Stimulated activated CD4-positive, alpha-beta T cell treated with anti-CD3 and anti-CD28 coated beads, Interleukin-2, amount 100 ng/mL, for 24 hours (primary cell): ENCODE measurements around the gene VSX1.

ENCODE experiments used
- DNase-seq, 2 donors: peaks; one replicate each; pipeline ENCODE4 v3.0.0-alpha.2; 2020

VSX1 gene

DNA sequence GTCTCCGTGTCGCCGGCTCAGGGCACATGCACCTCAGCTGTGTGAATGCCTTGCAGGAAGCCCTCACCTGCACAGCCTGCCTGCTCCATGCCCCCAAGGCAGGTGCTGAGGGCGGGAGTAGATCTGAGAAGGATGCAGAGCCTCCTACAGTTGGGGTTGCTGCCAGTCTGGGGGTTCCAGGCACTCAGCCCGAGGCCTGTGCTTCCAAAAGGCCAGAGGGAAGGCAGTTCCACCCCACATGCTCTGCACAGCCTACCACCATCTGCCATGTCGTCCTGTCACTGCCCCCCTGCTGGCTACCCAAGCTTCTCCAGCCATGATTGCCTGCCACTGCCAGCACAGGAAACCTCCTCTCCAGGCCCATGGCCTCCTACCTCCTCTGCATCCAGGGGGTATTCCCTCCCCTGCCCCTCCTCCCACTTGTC is 43.3 kb downstream of the VSX1 start:
- DNase-seq, result no peak

DNA sequence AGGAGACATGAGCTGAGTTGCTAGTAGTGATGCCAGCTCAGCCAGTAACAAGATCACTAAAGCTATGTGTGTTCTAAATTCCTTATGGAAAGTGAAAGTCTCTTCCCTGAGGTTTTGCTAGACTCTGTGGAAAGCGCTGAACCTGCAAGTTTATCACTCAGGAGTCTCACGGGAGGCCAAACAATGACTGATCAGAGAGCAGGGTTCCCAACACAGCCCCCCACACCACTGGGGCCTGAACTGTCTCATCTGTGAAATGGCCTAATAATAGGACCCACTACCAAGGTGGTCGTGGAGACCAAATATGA is 43.9 kb downstream of the VSX1 start:
- no peak for DNase-seq

DNA sequence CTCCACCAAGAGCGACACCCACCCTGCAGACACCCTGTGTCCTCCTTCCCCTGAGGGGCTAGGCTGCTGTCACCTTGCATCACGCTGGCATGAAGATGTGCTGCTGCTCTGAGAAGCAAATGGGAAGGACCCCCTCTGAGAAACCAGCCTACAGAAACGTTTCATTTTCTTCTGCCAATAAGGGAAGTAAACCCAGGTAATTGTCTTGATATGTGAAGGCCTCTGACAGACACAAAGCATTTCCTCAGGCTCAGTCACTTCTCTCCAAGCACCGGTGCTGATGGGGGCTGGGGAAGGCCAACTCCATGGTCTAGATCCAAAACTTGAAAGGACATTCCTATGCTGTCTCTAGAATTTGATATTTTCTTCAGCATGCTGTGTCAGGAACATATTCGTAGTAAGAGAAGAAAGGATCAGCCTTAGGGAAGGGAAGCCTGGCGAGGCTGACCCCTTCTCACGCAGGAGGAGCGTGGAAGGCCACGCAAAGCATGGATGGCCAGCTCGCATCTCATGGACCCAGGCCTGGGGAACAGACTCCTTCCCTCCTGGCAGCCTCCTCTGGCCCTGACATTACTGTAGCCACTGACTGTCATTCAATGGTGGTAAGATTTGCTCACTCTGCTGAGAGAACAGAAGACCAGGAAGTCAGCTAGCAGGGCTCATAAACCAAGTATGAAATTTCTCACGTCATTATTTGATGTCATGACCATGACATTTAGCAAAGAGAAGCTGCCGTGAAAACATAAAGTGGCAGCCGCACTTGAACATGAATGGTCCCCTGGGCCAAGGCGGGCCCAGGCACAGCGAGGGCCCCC is 44.4 kb downstream of the VSX1 start:
- DNase-seq, result no peak

DNA sequence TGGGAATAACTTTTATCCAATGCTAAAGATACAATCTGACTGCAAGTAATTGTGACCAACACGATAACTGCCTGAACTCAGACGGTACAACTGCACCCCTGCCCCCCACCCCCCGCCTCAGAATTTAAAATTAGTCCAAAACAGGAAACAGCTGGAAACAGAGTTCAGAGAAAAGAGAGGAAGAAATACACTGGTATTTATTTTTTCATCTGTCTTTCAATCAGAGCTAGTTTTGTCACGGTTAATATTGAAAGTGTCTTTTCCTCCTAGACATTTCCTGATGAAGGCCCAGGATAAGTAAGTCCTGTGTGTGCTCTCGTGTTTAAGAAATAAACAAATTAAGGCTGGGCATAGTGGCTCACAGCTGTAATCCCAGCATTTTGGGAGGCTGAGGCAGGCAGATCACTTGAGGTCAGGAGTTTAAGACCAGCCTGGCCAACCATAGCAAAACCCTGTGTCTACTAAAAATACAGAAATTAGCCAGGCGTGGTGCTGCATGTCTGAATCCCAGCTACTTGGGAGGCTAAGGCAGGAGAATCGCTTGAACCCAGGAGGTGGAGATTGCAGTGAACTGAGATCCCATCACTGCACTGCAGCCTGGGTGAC is 45.5 kb downstream of the VSX1 start:
- no peak for DNase-seq

DNA sequence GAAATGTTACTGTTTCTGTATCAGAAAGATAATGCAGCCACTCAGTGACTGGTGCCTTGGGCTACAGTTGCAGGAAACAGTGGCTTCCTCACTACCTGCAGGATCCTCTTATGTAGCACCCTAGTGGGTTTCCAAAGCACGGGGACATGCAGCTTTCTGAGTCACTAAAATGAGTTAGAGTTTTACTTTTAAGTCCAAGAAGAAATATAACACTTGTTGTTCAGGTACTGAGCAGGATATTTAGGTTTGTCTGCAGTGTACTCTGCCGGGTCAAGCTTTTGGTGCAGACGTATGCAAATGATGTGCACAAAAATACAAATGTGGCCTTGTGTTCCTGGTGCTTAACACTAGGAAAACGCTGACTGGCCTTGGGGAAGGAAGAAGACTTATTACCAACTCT is 46.0 kb downstream of the VSX1 start:
- DNase-seq, result no peak

DNA sequence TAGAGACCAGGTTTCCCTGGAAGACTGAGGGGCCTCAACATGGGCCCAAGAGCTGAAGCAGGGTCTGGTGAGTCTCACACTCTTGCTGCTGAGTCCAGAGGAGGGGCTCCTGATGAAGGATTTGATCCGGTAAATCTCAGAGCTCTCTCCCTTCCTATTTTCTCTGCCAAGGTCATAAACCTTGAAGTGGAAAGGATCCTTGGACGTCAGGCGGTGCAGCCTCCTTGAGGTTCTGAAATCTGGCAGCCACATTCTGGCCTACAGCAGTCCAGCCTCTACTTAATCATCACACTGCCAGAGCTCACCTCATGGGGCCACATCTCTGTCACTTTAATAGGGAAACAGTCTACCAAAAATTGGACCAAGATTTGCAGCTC is 48.0 kb downstream of the VSX1 start:
- no peak for DNase-seq

DNA sequence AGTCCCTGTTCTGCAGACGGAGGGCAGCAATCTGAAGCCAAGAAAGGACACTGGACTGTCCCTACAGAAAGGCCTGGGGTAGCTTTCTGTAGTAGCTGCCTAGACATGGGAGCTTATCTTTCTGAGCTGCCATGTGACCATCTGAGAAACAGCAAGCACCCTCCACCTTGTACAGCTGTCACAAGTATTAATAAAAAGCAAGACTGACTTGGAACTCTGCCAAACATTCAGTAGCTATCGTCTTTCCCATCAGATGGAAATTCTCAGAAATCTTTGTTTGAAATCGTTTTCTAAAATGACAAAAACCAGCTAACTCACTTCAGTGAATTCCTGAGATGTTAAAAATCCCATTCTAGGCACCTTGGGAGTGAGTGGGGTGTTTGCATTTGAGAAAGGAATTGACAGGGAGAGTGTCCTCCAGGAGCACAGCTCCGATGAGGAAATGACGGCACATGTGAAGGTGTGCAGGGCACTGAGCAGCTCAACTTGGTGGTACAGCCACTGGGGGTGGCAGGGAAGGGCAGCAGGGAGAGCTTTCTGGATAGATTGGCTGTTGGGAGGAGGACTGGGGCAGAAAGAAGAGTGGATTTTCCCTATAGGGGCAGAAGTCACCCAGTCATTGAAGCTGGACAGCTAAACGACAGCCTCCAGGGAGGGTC is 48.5 kb downstream of the VSX1 start:
- no peak for DNase-seq

DNA sequence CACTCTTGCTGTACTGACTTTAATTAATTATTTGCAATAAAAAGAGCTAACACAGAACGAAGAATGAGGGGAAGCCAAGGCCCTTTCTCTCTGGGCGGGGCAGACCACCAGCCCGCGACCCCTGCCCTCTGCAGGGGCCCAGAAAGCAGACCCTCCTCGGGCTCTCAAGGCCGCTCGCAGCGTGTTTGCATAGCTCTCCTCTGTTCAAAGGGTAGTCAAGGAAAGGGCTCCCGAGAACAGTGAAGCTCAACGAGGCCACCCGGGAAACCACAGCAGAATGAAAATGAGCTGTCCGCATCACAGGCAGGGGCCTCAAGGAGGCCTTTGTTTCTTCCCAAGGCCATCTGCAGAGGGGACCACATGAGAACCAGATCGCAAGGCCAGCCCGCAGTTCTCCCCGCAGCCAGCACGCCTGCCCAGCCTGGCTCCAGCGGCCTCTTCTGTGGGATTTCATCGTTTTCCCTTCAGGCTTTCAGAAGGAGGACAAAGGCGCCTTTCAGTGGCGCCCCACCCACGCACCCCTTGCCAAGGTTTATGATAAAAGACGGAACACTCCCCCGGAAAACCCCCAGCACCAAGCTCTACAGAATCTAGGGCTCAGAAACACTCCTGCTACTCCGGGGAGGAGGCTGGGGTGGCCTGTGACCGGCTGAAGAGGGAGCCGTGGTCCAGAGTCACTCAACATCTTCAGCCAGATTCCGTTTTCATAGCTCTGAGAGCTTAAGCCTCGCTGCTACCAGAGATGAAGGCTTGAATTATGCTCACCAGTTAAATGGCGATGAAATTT is 49.3 kb downstream of the VSX1 start:
- DNase-seq, result no peak

DNA sequence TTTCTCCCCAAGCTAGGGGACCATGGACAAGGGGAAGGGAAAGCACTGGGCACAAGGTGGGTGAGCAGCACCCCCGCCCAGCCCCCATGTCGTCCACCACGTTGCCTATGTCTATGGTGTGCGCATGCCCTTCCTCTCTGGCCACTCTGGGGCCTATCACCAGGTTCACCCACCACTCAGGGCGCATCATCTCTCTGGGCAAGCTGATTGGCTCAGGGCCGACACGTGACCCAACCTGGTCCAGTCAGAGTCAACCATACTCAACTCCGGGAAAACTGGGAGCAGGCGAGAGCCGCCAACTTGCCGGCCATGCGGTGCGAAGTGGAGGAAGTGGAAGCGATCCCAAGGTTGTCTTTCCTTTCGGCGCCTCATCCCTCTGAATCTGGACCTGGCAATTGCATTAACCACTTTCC is 49.9 kb downstream of the VSX1 start:
- no peak for DNase-seq

DNA sequence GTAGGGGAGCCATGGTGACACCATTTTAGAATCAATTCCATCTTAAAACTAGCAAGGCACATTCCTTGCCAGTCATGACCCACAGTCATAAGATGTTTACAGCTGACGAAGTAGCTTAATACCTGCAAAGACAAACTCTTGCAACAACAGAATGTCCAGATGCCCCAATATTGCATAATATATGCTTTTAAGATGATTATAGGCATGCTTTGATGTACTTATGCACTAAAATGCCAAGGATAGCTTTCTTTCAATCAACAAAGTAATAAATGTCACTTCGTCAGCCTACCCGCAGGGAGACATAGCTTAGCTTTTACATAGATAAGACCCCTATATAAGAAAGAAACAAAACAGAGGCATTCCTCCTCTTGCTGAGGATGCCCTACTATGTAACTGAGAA is 50.7 kb downstream of the VSX1 start:
- DNase-seq, result no peak

DNA sequence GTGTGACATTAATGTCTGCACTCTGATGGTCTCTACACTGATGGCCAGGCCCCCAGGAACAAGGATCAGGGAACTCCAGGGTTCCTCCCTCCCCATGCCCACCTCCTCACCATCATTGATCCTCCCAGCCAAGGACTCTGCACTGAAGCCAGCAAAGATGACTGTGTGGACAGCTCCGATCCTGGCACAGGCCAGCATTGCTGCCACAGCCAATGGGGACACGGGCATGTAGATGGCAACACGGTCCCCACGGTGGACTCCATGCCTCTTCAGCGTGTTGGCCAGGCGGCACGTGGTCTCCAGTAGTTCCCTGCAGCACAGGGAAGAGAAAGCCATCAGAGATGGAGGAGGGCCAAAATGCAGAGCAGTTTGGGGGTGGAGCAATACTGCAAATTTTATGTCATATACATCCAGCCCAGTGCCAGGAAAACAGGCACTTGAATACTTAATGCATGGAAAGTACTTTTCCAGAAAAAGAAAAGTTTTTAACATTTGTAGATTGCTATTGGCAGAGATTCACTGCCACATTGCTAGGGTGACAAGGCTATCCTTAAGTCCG is 51.2 kb downstream of the VSX1 start:
- DNase-seq, result no peak

DNA sequence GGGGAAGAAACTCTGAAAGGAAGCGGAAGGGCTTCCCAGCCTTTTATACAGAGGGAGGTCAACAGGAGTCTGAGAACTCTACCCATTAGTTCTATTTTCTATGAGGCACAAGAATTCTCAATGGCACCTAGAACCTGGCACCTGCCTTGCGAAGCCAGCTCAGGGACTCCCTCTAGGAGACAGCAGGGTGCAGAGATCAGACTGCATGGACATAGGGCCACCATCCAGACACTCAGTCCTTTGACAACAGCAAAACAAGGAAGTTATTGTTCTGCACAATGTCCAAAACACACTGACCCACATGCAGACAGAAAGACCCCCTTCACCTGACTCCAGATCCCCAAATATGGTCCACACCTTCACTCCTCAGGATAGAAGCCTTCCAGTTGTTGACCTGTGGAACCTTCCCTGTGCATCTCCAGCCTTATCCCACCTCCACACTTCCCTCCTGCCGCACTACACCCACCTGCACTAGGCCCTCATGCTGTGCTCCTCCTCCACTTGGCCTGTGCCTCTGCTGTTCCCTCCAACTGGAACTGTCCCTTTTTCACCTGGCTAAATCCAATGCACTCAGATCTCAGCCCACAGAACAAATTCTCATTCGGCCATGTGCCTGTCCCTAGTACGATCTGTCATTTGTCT is 51.8 kb downstream of the VSX1 start:
- DNase-seq, result no peak

DNA sequence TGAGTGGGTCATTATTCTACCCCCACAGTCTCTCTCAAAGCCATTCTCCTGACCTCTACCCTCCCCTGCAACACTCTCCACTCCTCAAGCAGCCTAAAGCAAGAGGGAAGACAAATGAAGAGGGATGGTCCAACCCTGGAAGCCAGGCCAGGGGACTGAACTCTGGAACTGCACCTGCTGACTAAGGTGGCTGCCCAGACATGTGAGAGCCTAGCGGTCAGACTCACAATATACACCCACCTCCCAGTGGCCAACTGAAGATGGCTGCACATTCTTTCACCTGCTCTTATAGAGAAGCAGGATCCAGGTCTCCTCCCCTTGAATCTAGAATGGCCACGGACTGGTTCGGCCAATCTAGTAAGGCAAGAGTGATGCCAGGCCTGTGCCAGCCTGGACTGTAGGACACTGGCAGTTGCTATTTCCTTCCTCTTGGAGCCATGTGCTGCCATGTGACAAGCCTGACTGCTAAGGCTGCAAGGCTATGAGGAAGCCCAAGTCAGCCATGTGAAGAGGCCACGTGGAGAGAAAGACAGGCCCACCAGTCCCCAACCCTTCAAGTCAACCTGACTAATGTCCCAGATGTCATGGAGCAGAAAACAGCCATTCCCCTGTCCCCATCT is 55.8 kb downstream of the VSX1 start:
- DNase-seq, result no peak
